ENCODE data around the gene CLDN7.
A peak's percentile ranks its signal among the peaks of the same experiment; 100 is the strongest.

The CLDN7 gene

GRCh38 chr17:7218166-7218565 lies 44.1 kb downstream of the CLDN7 start:
- DNase-seq = no peak

GRCh38 chr17:7217113-7217987 lies 44.9 kb downstream of the CLDN7 start:
- peak in 4 of 6 experiments; percentile 16 to 34 (median 18) for DNase-seq

GRCh38 chr17:7216242-7217112 lies 45.8 kb downstream of the CLDN7 start:
- DNase-seq = no peak

- peak in 3 of 6 experiments; percentile 18 to 33 (median 20) for DNase-seq
Observed at GRCh38 chr17:7215652-7216180, 46.6 kb downstream of the CLDN7 start.

GRCh38 chr17:7215136-7215638 lies 47.1 kb downstream of the CLDN7 start:
- no peak for DNase-seq

GRCh38 chr17:7214300-7215135 lies 47.8 kb downstream of the CLDN7 start:
- peak; percentile 96 to 100 (median 98) for DNase-seq

- DNase-seq = peak in 3 of 6 experiments; percentile 82 to 91 (median 90)
Observed at GRCh38 chr17:7213895-7214299, 48.4 kb downstream of the CLDN7 start.

- no peak for DNase-seq
Observed at GRCh38 chr17:7211491-7212273, 50.6 kb downstream of the CLDN7 start.
